Panc1 (cell line): ENCODE results near the gene LSG1.

Experiments
- POLR2AphosphoS5 ChIP-seq: IDR thresholded peaks from 2 replicates; pipeline ENCODE4 v1.6.1; 2012; ENCODE audit warnings: mild to moderate bottlenecking, low read depth, low read length, moderate library complexity
- TF ChIP-seq, protein P1 (sequence below), 2 experiments: IDR thresholded peaks; 2 replicates each; pipeline ENCODE4 v1.6.1; 2011 to 2012; ENCODE audit warnings: low read depth in 2 of 2, control low read depth in 1 of 2, low read length in 1 of 2, mild to moderate bottlenecking in 1 of 2, moderate library complexity in 1 of 2; ENCODE audit not compliant: insufficient read depth in 1 of 2
- TF ChIP-seq, protein P2 (sequence below): fragments of 450-650 bp; IDR thresholded peaks from 2 replicates; pipeline ENCODE4 v1.5.1; 2017; ENCODE audit warnings: mild to moderate bottlenecking

DNA sequence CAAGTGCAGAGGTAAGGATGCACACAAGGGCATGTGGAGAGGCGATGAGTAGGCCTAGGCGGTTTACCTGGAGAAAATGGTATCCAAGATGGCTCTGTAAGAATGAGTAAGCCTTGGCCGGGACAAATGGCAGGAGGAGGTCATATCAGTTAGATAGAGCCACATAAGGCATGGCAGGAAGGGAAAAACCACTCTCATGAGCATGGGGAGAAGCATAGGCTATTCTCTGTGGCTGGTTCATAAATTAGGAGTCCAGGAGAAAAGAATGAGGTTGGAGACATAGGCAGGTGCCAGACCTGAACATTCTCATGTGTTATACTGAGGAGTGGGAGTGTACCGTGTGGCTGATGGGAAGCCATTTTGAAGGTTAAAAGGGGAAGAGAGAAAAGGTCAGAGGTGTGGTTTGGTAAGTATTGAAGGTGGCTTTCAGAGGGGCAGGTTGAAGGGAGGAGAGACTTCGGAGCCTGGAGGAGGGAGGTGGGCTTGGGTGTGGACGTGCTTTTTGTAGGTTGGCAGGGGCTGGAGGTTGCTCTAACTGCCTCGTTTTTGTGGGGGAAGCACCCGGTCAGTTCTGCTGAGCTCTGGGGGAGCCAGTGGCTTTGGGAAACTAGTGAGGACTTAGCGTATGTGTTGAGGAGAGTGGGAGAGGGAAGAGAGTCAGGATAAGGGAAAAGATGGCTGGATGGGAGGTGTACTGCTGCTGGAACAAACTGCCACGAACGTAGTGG is 9.1 kb upstream of the LSG1 start:
- TF ChIP-seq, protein P1, sequence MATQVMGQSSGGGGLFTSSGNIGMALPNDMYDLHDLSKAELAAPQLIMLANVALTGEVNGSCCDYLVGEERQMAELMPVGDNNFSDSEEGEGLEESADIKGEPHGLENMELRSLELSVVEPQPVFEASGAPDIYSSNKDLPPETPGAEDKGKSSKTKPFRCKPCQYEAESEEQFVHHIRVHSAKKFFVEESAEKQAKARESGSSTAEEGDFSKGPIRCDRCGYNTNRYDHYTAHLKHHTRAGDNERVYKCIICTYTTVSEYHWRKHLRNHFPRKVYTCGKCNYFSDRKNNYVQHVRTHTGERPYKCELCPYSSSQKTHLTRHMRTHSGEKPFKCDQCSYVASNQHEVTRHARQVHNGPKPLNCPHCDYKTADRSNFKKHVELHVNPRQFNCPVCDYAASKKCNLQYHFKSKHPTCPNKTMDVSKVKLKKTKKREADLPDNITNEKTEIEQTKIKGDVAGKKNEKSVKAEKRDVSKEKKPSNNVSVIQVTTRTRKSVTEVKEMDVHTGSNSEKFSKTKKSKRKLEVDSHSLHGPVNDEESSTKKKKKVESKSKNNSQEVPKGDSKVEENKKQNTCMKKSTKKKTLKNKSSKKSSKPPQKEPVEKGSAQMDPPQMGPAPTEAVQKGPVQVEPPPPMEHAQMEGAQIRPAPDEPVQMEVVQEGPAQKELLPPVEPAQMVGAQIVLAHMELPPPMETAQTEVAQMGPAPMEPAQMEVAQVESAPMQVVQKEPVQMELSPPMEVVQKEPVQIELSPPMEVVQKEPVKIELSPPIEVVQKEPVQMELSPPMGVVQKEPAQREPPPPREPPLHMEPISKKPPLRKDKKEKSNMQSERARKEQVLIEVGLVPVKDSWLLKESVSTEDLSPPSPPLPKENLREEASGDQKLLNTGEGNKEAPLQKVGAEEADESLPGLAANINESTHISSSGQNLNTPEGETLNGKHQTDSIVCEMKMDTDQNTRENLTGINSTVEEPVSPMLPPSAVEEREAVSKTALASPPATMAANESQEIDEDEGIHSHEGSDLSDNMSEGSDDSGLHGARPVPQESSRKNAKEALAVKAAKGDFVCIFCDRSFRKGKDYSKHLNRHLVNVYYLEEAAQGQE (IDR thresholded peaks at IDR 0.05; ENCODE audit: insufficient read depth in 1 of 2, low read depth in 2 of 2, low read length in 1 of 2): no peak
- TF ChIP-seq, protein P2, sequence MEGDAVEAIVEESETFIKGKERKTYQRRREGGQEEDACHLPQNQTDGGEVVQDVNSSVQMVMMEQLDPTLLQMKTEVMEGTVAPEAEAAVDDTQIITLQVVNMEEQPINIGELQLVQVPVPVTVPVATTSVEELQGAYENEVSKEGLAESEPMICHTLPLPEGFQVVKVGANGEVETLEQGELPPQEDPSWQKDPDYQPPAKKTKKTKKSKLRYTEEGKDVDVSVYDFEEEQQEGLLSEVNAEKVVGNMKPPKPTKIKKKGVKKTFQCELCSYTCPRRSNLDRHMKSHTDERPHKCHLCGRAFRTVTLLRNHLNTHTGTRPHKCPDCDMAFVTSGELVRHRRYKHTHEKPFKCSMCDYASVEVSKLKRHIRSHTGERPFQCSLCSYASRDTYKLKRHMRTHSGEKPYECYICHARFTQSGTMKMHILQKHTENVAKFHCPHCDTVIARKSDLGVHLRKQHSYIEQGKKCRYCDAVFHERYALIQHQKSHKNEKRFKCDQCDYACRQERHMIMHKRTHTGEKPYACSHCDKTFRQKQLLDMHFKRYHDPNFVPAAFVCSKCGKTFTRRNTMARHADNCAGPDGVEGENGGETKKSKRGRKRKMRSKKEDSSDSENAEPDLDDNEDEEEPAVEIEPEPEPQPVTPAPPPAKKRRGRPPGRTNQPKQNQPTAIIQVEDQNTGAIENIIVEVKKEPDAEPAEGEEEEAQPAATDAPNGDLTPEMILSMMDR: no peak
- TF ChIP-seq POLR2AphosphoS5: no peak
